GM21576 (cell line): ENCODE data around the gene ARNT2.

Source experiments
- ATAC-seq: cut with Tn5 transposase; IDR thresholded peaks from one replicate; pipeline ENCODE4 v1.9.1; 2021; ENCODE audit warnings: mild to moderate bottlenecking, moderate library complexity; ENCODE audit not compliant: unreplicated experiment

The ARNT2 gene

DNA sequence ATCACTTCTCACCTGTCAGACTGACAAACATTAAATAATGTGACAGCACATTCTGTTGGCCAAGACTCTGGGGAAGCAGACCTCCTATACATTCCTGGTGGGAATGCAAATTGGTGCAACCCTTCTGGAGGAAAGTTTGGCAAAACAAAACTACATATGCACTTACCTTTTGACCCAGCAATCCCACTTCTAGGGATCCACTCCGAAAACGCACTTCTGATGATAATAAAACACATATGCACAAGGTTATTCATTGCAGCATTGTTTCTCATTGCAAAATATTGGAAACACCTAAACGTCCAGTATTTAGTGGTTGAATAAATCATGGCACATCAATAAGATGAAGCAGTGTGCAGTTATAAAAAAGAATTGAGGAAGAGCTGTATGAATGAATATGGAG, 145.5 kb downstream of the ARNT2 start:
- no peak for ATAC-seq

DNA sequence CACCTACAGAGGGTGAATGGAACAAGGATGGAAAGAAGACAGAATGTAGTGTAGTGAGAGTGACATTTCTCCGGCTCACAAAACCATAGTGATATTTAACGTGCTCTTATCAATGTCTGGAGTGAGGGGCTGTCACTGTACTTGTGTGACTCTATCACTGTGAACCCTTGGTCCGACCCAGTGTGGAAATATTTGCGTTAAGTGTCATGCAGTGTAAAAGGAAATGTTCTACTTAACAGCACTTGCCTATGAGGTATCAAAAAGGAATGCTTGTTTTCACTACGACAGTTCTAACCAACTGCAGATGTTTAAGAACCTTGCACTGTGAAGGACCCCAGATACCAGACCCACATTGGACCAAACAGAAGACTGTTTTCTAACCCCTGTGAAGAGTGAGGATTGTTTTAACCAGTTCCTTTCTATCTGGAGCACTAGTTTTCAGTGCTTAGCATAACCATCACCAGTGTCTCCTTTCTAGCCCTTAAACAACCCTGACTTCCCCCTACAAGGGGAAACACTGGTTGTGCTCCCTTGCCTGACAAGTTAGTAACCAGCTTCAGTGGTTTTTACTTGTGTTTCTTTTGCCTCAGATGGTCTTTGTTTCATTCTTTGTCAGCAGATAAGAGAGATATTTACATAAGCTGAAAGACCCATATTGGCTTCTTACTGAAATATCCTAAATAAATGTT, 146.2 kb downstream of the ARNT2 start:
- peak; percentile 55 for ATAC-seq

DNA sequence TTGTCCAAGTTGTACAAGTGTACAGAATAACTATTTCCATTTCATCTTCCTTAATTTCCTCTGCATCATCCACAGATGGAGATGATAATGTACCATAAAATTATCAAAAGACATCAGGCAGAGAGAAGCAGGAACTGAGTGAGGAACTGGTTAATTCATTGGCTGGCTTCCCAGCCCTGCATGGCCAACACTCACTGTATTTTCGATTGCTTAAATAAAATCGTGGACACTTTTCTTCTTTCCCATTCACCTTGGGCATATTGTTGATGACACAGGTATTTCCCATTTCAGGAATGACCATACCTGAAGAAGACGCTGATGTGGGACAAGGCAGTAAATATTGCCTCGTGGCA, 146.7 kb downstream of the ARNT2 start:
- no peak for ATAC-seq

DNA sequence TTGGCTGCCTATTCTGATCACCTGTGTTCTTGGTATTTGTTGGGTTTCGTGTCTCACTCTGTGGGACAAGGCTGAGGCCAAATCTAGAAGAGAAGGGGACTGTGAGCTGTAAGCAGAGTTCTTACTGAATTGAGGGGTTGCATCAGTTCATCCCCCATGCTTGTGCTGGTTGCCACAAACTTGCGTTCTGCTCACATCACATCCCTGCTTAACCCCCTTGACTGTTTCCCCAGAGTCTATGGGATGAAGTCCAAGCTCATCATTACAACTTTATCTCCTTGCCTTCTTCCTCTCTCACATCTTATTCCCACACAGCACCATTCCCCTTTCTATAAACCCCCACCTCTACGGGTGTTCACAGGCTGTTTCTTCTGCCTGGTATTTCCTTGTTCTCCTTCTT, 147.2 kb downstream of the ARNT2 start:
- no peak for ATAC-seq

DNA sequence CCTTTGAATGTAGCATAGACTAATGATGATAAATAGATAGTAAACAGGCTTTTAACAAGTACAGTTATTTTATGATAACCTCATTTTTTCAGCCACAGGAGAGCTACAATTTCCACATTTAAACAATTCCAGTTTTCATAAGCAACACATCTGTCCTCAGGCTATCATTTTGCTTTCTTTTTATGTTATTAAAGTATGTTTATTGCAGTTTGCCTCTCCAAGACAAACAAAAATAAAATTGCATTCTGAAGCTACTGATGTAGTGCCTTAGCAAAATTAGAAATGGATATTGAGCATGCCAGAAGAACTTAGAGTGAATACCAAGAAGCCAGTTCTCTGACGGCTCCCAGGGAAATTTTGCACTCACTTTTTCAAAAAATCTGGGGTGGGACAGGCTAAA, 150.4 kb downstream of the ARNT2 start:
- ATAC-seq: no peak

DNA sequence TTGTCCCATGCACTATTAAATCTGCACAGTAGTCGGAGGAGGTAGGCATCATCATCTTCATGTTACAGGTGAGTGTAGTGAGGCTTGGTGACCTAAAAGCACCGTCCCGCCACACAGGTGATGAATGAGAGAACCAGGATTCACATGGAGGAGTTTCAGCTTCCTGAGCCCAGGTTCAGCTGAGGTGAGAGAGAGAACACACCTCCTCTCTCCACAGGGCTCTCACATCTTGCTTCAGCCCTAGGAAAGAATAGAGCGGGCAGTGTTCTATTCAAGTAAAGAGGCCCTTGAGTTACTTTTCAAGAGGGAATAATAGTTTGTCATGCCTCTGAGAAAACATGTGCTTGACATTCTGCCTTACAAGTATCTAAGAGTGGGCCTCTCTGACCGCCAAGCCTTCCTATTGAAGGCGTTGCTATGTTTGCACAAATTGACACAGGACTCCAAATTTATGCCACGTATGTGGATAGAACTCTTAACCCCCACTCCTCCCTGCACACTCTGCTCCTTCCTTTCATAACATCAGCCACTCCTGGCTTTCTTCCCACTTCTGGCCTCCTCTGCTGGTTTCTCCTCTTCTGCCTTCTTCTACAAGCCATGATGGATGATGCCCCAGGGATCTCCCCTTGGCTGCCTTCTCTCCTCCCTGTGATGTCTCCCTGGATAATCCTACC, 152.6 kb downstream of the ARNT2 start:
- ATAC-seq: no peak

DNA sequence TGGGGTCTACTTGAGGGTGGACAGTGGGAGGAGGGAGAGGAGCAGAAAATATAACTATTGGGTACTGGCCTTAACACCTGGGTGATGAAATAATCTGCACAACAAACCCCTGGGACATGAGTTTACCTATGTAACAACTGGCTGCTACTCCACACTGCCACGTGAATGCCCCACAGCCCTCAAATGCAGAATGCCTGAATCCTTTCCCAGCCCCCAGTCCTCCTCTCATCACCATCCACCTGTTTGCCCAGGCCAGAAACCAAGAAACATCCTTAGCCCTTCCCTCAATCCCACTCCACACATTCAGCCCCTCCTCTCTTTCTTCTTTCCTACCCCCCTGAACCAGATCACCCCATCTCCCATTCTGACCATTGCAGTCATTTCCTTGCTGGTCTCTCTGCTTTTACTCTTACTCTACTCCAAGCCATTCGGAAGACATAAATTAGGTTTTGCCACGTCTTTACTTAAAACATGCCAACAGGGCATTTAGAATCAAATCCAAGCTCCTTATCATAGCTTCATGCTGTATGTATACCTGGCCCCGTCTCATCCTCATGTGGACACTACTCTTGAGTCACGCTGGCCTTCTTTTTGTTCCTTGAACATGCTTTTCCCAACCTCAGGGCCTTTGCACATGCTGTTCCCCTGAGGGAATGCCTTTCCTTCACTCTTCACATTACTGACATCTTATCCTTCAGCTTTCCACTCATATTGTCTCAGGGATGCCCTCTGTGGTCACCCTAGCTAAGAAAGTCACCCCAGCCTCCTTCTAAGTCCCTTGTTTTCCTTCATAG, 153.5 kb downstream of the ARNT2 start:
- ATAC-seq: no peak

DNA sequence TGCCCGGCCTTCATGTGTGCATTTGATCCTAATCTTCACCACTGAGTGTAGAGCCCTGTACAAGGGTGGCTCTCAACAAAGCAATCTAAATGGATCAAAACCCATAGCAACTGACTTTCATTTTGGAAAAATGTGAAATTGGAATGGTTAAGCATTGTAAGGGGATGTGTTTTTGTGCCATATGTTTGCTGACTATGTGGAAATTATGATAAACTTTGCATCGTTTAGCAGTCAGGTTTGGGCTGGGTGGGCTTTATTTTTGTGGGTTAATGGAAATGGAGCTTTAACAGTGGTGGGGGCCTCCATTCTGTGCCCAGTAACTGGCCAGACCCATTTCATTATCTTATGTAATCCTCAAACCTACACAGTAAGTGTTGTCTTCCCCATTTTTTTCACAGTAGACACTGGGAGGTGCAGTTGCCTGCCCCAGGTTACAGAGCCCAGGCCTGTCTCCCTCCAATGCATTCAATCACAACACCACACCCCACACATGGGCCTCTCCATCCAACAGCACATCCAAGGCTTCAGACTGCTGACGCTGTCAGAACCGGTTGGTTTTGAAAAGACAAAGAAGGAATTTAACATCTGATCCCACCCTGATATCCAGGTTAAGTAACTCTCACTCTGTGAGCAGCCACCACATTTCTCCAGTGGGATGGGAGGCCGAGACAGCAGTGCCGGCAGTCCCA, 154.6 kb downstream of the ARNT2 start:
- ATAC-seq: no peak

DNA sequence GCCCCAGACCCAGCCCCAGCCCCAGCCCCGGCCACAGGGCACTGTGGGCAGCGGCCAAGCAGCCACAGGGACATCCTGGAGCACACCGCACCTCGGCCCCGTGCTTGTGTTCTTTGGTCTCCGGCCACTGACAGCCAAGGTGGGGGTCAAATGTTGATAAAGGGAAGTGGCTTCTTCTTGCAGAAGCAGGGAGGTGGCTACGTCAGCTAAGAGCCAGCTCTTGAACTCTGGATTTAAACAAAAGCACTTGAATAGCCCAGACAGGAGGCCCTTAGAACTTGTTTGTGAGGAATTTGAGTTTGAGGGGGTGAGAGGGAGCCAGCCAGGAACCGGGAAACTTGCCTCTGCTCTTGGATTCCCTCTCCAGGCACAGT, 155.1 kb downstream of the ARNT2 start:
- ATAC-seq: no peak

DNA sequence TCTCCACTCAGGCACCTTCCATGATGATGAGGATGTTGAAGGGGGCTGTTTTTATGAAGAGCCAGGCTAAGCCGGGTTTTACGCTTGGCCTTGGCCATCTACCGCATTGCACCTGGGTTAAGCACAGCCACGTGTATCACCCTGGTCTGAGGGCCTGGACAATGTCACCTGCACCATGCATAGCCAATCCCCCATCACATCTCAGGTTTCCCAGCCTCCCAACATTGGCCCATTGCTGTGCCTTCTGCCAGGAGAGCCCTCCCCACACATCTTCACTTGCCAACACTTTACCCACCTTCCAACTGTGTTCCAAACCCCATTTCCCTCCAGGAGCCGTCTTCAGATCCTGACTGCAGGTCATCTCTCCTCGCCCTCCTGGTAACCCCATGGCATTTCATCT, 155.6 kb downstream of the ARNT2 start:
- ATAC-seq: no peak

DNA sequence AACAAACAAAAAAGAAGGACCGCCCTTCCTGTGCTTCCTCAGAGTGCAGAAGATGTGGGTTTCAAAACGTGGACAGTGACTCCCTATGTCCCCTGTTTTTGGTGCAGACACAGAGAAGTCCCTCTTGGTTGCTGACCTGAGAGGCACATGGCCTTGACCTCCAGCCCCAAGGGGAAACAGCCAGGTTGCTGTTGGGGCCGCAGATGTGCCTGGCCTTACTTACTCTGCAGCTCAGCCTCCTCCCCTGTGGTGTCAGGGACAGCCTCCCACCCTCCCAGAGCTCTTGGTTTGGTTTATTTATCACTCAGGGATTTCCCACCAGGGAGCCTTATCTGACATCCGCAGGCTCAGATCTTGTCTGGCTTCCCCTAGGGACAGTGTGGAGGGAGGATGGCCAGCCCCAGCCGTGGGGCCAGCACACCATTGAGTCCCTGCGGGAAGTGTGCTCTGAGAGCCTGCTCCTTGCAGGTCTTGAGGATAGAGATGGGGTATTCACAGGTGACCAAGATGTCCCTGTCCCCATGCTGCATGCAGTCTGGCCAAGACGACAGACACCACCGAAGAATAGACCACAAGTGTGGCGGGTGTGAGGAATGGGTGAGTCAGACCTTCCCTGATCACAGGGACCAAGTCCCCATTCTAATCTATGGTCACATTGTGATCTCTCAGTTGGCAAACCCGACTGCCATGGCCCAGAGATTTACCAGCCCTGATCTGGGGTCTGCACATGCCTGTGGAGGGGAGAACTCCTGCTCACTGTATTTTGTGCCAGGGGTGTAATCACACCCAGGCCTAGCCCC, 156.6 kb downstream of the ARNT2 start:
- no peak for ATAC-seq

DNA sequence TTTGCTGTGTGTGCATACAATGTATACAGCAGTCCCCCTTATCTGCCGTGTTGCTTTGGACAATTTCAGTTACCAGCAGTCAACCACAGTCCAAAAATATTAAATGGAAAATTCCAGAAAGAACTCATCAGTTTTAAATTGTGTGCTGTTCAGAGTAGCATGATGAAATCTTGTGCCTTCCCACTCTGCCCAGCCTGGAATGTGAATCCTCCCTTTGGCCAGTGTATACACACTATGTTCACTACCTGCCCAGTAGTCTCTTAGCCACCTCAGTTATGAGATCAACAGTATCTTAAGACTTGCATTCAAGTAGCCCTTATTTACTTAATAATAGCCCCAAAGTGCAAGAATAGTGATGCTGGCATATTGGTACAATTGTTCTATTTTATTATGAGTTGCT, 157.3 kb downstream of the ARNT2 start:
- no peak for ATAC-seq

DNA sequence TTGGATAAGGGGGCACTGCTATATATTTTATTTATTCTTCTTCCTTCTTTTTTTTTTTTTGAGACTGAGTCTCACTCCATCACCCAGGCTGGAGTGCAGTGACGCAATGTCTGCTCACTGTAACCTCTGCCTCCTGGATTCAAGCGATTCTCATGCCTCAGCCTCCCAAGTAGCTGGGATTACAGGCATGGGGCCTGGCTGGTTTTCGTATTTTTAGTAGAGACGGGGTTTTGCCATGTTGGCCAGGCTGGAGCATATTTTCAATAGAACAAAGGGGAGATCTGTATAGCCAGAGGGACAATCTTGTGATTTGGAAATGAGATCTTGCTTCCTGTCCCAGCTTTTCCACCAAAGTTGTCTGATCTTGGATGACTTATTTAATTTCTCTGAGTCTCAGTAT, 157.9 kb downstream of the ARNT2 start:
- no peak for ATAC-seq

DNA sequence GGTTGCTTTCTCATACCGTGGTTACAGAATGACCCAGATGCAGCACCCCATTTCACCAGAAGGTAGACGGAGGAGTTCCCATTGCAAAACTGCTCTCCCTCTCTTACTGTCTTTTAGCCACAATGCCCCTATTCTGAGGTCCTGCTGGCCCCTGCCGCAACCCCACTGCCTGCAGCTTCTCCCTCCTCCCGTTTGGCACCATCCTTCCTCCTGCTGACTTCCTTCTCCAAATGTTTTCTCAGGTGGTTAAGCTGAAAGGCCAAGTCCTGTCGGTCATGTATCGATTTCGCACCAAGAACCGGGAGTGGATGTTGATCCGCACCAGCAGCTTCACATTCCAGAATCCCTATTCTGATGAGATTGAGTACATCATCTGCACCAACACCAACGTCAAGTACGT, 158.7 kb downstream of the ARNT2 start:
- ATAC-seq: no peak

DNA sequence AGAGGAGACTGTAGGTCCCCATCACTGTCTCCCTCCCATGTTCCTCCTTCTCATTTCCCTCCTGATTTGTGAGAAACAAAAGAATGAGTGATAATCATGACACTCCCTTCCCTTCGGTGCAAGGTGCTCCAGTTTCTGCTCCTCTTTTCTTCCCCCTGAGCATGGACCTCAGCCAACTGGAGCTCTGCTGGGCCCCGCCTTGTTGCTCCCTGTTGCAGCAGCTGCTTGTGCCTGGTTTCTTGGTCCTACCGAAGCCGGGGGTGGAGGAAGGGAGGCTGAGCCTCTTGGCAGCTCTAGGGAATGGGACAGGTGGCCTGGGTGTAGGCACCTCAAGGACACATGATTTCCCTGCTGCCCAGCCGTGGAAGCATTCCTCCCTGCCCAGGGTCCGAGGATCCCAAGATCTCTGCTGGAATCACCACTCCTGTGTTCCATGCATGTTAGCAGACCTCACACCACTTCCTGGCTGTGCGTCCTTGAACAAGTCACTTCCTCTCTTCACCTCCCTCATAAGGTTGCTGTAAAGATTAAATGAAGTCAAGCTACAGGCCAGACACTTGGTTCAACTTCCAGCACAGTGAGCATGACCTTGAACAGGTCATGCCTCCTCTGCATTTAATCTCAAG, 159.3 kb downstream of the ARNT2 start:
- no peak for ATAC-seq

DNA sequence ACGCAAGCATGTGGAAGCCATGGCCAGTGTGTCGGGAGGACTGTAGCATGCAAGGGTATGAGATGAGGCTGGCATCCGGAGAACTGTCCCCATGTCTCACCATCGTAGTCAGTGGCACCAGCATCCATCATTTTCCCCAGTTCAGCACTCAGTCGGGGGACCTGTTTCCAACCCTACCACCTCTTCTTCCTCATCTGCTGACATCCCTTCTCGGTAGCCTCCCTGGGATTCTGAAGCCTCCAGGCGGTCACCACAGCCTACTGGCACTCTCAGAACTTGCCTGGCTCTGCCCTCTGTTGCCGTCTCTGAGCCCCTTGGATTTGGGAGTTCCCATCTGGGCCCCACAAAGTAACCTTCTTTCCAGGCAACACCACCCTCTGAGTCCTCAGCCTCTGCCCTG, 159.9 kb downstream of the ARNT2 start:
- no peak for ATAC-seq

DNA sequence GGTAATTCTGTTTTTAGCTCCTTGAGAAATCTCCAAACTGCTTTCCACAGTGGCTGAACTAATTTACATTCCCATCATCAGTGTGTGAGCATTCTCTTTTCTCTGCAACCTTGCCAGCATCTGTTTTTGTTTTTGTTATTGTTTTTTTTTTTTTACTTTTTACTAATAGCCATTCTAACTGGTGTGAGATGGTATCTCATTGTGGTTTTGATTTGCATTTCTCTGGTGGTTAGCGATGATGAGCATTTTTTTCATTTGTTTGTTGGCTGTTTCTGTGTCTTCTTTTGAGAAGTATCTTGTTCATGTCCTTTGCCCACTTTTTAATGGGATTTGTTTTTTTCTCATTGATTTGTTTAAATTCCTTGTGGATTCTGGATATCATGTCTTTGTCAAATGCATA, 161.2 kb downstream of the ARNT2 start:
- no peak for ATAC-seq

DNA sequence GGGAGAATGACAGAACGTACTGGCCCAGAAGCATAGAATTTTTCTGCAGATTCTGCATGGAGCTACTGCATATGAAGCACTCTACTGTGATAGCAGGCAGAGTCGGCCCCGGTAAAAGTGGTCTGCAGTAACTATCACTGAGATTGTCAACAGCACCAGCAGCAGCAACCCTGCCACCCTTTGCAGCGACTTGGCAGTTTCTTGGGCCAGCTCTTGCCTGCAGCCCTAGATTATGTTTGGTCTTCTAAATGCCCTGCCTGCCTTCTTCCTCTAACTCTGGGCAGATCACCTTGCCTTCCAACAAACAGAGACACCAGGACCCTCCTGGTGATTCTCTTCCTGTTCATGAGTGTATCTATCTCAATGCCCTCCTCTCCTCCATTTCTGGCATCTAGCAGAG, 161.8 kb downstream of the ARNT2 start:
- ATAC-seq: no peak

DNA sequence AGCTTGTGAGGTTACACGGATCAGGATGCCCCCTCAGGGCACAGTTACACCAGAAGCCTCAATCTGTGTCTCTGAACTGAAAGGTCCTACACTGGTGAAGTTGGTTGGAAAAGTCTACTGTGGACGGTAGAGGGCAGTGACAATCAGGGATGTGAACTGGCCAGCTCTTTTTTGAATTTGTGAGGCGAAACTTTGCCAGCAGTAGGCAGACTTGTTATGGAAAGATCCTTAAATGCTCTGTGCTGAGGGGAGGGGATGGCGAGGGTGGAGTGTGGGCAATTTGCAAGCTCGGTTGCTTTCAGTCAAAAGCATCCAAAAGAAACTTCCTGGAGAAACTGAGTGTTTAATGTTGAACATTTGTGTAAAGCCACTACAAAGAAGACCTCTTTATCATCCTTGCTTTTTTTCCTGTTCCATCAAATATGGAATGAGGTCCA, 163.6 kb downstream of the ARNT2 start:
- no peak for ATAC-seq

DNA sequence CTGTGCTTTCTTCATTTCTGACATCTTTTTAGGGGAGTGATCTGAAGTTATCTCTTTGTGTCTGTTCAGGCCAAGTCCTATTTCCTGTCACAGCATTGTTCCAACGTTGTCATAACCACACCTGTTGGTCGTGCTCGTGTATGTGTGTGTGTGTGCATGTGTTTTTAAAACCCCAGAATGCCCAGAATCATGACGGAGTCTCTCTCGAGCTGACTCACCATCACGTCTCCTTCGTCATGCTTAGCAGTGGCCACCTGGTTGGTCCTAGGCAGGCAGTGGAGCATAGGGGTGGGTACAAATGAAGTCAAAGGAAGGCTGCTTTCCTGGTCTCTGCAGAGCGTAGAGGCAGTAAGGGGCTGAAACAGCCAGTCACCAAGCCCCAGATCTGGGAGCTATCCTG, 164.1 kb downstream of the ARNT2 start:
- no peak for ATAC-seq
